Cardiac muscle cell (in vitro differentiated cells and primary cell): Measurements from ENCODE around the gene KRT17. TPM values are rescaled to one million over a fixed set of nuclear protein-coding genes. Genes with fewer than 3 reads are reported as not detected.
A peak's percentile ranks its signal among the peaks of the same experiment; 100 is the strongest.
"Not testable (repeated sequence)": the region's sequence is repeated elsewhere in the genome, so short reads cannot be mapped to it uniquely, and the experiment has no call there.

ENCODE experiments used
- DNase-seq, 2 donors: peaks; one replicate each; pipeline versions ENCODE4 v3.0.0 to v3.0.0-alpha.2; 2010 to 2017; ENCODE audit warnings: low read depth in 1 of 2, low spot score in 1 of 2
- H3K27ac ChIP-seq: fragments of 200-600 bp; sonication (generic); 2 replicates; pipeline ENCODE4 v1.5.1; 2016
- H3K27me3 ChIP-seq: fragments of 200-600 bp; sonication (generic); 2 replicates; pipeline ENCODE4 v1.6.0; 2016; ENCODE audit warnings: control low read depth
- H3K36me3 ChIP-seq: fragments of 200-600 bp; sonication (generic); 2 replicates; pipeline ENCODE4 v1.5.1; 2016; ENCODE audit warnings: control low read depth
- H3K4me1 ChIP-seq: fragments of 200-600 bp; sonication (generic); 2 replicates; pipeline ENCODE4 v1.8.1; 2017; ENCODE audit warnings: low read depth, mild to moderate bottlenecking, mixed run types
- H3K4me3 ChIP-seq: fragments of 200-600 bp; sonication (generic); 2 replicates; pipeline ENCODE4 v1.5.1; 2016; ENCODE audit warnings: mild to moderate bottlenecking
- H3K9me3 ChIP-seq: fragments of 200-600 bp; sonication (generic); 2 replicates; pipeline ENCODE4 v1.5.1; 2017; ENCODE audit warnings: low read depth, mild to moderate bottlenecking, control low read depth
- polyA plus RNA-seq: library from polyadenylated mRNA; unstranded; fragments of >200 nt; fragmentation: Nextera tagmentation; extraction: Ambion mirVana; gene quantifications from 2 replicates; pipeline ENCODE4 v1.2.1, GENCODE V29; 2016
- total RNA-seq: library from RNA; depleted of rRNA; stranded (reverse); fragments of >200 nt; gene quantifications from 2 replicates; pipeline ENCODE4 v1.2.3, GENCODE V29; 2016
- TF ChIP-seq, protein P1 (sequence below): IDR thresholded peaks from 2 replicates; pipeline ENCODE4 v1.5.1; 2012; ENCODE audit warnings: low read depth, mild to moderate bottlenecking, low read length

Gene KRT17
- total and polyA plus RNA-seq, 2 experiments from 2014 or later, result 1.2 TPM; not detected in 1

DNA sequence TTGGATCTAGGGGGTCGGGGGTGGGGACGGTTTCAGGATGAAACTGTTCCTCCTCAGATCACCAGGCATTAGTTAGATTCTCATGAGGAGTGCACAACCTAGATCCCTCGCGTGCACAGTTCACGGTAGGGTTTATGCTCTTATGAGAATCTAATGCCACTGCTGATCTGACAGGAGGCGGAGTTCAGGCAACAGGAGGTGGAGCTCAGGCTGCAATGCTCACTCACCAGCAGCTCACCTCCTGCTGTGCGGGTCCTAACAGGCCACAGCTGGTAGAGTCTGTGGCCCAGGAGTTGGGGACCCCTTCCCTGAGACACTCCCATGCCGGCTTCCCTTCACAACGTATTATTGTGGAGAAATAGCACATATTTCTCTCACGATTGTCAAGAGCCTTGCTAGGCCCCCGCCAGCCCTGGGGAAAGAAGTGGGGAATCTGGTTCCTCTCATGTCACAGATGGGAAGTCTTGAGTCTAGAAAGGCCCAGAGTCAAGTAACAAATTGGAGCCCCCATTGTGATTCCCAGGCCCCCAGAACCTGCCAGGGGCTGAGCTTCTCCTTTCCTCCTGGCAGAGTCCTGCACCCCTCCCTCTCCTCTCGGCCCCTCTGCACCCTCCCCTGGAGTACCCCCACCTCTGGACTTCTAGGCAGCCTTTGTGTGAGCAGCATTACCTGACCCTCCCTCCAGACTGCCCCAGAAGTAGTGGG lies 31.6 kb downstream of the KRT17 start:
- no peaks in the 10 kb centered on the region for H3K36me3 ChIP-seq
- TF ChIP-seq, protein P1, sequence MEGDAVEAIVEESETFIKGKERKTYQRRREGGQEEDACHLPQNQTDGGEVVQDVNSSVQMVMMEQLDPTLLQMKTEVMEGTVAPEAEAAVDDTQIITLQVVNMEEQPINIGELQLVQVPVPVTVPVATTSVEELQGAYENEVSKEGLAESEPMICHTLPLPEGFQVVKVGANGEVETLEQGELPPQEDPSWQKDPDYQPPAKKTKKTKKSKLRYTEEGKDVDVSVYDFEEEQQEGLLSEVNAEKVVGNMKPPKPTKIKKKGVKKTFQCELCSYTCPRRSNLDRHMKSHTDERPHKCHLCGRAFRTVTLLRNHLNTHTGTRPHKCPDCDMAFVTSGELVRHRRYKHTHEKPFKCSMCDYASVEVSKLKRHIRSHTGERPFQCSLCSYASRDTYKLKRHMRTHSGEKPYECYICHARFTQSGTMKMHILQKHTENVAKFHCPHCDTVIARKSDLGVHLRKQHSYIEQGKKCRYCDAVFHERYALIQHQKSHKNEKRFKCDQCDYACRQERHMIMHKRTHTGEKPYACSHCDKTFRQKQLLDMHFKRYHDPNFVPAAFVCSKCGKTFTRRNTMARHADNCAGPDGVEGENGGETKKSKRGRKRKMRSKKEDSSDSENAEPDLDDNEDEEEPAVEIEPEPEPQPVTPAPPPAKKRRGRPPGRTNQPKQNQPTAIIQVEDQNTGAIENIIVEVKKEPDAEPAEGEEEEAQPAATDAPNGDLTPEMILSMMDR, result no peak
- H3K4me3 ChIP-seq, result no peak overlapping the region
- H3K27ac ChIP-seq, result no peak overlapping the region
- H3K4me1 ChIP-seq, result no peaks in the 10 kb centered on the region
- H3K9me3 ChIP-seq, result no peaks in the 10 kb centered on the region
- DNase-seq, result no peak
- no peaks in the 10 kb centered on the region for H3K27me3 ChIP-seq

DNA sequence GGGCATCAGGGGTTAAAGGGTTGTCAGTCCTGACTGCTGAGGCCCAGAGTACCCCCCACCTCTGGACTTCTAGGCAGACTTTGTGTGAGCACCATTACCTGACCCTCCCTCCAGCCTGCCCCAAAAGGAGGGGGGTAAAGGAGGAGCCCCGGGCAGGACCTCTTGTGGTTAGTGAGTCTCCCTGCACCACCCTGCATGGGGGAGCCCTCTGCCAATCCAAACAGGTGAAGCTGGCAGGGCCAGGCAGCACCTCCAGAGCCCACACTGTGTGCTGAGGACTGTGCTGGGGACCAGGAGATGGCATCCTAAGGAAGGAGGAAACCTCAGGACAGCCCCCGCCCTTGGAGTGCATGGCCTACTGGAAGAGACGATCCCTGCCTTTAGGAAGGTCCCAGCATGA lies 35.1 kb downstream of the KRT17 start:
- Histone ChIP-seq H3K4me3 (no peak overlapping the region), H3K36me3 (no peaks in the 10 kb centered on the region), H3K27me3 (no peaks in the 10 kb centered on the region), H3K27ac (no peak overlapping the region), H3K9me3 (no peaks in the 10 kb centered on the region), H3K4me1 (peaks cover 7% of the 10 kb centered on the region)
- DNase-seq, result no peak
- TF ChIP-seq, protein P1, result no peak

DNA sequence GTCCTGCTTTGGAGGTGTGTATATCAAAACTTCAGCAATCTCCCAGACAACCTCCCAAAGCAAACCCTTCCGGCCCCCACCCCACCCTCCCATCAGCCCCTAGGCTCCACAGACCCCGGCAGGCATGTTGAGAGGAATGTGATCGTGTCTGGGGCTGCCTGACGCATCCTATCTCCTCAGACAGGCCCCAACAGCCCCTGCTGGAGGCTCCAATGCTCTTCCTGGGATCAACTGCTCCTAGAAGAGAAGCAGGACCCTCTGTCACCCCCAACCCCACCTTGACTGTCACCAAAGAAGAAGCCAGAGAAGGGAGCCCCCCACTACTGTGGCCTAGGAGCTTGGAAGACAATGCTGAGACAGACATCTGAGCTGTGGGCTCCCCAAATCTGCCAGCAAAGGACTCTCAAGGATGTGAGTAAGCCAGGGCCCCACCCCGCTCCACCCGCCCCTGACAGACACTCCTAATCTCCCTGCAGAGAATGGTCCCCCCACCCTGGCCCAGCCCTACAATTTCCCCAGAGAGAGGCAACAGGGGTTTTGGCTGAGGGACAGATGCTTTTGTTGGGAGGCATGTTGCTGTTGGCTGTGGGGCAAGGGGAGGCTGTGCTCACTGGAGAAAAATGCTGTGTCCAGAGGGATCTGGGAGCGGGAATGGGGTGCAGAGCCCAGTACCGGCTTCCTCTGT lies 36.1 kb downstream of the KRT17 start:
- no peak for DNase-seq
- H3K27ac ChIP-seq, result no peak overlapping the region
- TF ChIP-seq, protein P1, result no peak
- H3K9me3 ChIP-seq, result no peaks in the 10 kb centered on the region
- H3K4me3 ChIP-seq, result no peak overlapping the region
- H3K4me1 ChIP-seq, result peaks cover 7% of the 10 kb centered on the region
- no peaks in the 10 kb centered on the region for H3K27me3 ChIP-seq
- H3K36me3 ChIP-seq, result no peaks in the 10 kb centered on the region

DNA sequence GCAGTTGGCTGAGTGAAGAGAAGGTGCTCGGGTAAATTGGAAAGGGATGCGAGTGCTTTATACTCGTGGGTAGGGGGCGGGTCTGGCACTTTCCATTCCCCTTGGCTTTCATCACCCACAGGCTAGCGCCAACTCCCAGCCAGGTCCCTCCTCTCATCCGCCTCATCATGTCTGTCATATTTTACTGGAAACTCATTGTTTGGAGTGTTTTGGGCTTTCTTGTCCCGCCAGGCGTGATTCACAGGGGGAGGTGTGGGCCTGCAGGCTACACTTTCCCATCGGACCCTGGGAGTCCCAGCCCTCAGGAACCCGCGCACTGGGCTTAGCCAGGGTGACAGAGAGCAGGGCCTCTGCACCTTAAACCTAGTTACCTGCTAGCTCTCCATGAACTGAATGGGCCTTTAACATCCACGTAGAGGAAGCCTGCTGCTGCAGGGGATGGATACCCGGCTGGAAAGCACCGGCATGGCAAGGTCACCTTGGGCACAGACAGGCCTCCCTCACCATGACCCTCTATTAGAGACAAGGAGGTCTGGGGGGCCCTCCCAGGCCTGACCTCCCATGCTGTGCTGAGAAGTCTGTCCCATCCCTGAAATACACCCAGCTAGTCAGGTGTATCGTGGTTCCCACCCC lies 37.4 kb downstream of the KRT17 start, which contains the start of gene KRT14:
Gene KRT14 (minus strand): TSS at position 33 of the 633 bp plus-strand sequence. CDS start 61 bp downstream, outside the sequence.
- Histone ChIP-seq H3K27me3 (no peaks in the 10 kb centered on the region), H3K36me3 (no peaks in the 10 kb centered on the region), H3K9me3 (no peaks in the 10 kb centered on the region), H3K4me1 (peaks cover 7% of the 10 kb centered on the region), H3K27ac (no peak within 1 kb of the TSS), H3K4me3 (no peak within 1 kb of the TSS)
- TF ChIP-seq, protein P1, result no peak
- DNase-seq, result no peak

DNA sequence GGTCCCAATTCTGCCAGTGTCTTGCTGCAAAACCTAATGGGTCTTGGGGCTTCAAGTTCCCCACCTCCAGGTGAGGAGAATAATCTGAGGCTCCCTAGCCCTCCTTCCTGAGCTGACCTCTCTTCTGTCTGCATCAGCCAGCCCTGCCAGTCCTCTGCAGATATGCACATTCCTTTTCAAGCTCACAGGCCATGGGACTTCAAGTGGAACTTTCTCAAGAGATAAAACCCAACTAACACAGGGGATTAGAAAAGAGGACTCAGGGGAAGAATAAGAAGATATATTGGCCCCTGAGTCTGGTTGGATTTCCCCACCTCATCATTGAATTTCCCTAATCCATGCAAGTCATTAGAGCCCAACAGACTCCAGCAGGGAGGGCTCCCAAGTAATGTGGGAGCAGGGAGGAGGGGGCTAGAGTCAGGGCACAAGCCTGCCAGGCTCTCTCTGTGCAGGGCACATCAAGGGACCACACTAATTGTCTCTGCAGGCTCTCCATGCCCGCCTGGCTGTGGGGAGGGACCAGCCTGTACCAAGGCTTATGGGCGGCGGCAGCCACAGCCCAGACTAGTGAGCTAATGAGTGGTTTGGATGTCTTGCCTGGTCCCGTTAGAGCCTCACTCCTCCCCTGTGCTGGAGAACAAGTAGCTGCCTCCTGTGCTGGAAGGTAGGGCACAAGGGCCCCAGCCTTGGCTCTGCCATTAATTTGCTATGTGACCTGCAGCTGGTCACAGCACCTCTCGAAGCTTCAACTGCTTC lies 38.9 kb downstream of the KRT17 start:
- DNase-seq, result peak in 1 of 2 donors; percentile 61
- TF ChIP-seq, protein P1, result no peak
- no peak overlapping the region for H3K4me3 ChIP-seq
- H3K36me3 ChIP-seq, result no peaks in the 10 kb centered on the region
- H3K27me3 ChIP-seq, result no peaks in the 10 kb centered on the region
- H3K9me3 ChIP-seq, result no peaks in the 10 kb centered on the region
- no peak overlapping the region for H3K27ac ChIP-seq
- H3K4me1 ChIP-seq, result peaks cover 7% of the 10 kb centered on the region

DNA sequence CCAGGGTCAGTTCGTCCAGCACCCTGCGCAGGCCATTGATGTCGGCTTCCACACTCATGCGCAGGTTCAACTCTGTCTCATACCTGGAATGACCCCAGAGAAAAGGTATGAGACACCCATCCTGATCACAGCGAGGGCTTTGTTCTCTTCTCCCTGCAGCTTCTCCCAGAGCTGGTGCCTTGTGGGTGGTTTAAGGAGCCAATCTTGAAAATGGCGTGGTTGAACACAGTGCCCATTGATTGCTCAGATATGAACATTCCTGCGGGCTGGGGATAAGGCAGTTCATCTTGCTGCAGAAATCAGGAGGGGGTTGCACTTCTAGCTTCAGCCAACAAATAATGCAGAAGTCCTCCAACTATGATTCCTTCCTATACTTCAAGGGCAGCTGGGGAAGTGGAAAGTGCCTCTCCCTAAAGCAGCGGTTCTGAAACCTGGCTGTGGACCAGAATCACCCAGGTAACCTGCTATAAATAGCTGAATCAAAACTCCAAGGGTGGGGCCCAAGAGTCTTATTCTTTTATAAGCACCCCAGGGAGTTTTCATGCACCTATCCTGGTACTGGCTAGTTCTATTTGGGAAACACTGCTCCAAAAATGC lies 39.9 kb downstream of the KRT17 start:
- H3K36me3 ChIP-seq, H3K9me3 ChIP-seq, H3K27me3 ChIP-seq, H3K4me1 ChIP-seq, H3K27ac ChIP-seq, H3K4me3 ChIP-seq, DNase-seq: not testable (repeated sequence)
